HG03280 (cell line): ENCODE measurements around the gene DCP1B.

Experiments
- ATAC-seq: cut with Tn5 transposase; IDR thresholded peaks from one replicate; pipeline ENCODE4 v1.9.1; 2021; ENCODE audit warnings: mild to moderate bottlenecking, moderate library complexity; ENCODE audit not compliant: unreplicated experiment

Gene DCP1B

DNA sequence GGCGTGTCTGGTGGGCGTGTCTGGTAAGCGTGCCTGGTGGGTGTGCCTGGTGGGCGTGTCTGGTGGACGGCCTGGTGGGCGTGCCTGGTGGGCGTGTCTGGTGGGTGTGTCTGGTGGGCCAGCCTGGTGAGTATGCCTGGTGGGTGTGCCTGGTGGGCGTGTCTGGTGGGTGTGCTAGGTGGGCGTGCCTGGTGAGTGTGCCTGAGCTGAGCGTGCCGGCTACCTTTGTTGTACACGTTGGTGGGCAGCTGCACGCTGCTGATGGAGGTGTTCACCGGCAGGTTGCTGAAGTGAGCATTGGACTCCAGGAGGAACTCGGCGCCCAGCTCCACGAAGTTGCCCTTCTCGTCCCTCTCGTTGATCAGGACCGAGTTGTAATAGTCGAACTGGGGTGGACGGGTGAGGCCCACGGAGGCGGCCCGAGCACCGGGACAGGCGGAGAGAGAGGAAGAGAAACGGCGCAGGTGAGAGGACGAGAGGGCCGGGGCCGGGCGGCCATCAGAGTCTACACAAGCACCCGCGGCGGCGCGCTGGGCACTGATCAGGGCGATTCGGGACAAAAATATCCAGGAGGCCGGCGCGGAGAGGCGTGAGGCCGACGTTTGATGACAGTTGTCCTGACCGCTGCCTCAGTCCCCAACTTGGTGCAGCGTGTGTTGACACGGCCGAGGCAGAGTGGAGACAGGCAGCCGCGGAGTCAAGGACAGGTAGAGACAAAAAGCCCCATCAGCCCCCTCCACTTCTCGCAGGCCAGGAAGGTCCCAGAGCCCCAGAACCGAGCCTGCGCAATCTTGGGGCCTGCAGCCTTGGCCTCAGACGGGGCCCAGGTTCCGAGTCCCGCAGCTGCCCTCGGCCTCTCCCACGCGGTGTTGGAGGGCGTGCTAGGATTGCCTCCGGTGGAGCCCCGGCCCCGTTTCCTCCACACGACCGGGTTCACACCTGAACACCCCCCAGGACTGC is 96.3 kb downstream of the DCP1B start:
- no peak for ATAC-seq

DNA sequence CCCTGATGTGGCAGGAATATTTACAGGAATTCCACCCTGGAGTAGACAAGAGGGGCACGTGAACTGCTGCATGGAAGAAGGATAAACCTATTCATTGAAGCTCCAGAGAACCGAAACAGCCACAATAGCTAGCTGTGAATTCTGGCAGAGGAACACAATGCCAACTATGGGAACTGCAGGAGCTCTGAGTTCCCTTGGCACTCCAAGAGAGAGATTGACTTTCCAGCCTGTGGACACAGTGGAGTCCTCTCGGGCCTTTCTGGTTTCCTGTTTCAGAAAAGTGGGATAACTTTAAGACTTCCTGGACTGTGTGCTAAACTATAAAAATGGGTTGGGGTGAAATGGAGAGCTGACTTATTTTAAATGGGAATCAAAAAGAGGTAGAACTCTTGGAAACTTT is 97.7 kb downstream of the DCP1B start:
- ATAC-seq = no peak

DNA sequence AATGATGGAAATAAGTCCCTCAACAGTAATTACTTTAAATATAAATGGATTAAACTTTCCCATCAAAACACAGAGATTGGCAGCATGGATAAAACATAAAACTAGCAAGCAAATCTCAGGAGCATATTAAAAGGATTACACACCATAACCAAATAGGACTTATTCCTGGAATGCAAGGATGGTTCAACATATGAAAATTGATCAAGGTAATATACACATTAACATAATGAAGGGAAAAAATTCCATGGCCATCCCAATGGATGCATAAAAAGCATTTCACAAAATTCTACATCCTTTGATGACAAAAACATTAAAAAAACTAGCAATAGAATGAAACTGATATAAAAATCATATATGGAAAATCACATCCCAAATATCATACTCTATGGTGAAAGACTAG is 99.4 kb downstream of the DCP1B start:
- no peak for ATAC-seq

DNA sequence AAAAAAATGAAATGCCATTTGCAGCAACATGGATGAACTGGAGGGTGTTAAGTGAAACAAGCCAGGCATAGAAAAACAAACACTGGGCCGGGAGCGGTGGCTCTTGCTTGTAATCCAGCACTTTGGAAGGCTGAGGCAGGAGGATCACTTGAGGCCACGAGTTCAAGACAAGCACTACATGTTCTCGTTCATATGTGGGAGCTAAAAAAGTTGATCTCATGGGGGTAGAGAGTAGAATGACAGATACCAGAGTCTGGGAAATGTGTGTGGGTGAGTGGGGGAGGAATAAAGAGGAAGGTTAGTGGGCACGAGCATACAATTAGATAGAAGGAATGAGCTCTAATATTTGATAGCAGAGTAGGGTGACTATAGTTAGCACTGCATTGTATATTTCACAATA is 107.3 kb downstream of the DCP1B start:
- no peak for ATAC-seq
